H1 (cell line): ENCODE results near the gene C9orf43. TPM values are rescaled to one million over a fixed set of nuclear protein-coding genes. Genes with fewer than 3 reads are reported as not detected.

Experiments used
- CTCF ChIA-PET: fragments of 300-600 bp; sonication (Branson Sonifier 250); formaldehyde crosslinking; loops from one replicate; lab custom pipeline; 2021; ENCODE audit not compliant: partially characterized antibody; lab: Charles Lee
- POLR2A ChIA-PET: fragments of 300-600 bp; sonication (Branson Sonifier 250); formaldehyde crosslinking; loops from one replicate; lab custom pipeline; 2021; ENCODE audit warnings: inconsistent platforms; ENCODE audit not compliant: partially characterized antibody; lab: Charles Lee
- DNase-seq, 2 experiments: peaks; one replicate each; pipeline versions ENCODE4 v3.0.0 to v3.0.0-alpha.2; 2010 to 2022; ENCODE audit warnings: low spot score in 2 of 2, low read depth in 1 of 2, mixed read lengths in 1 of 2
- FAIRE-seq: peaks from 2 replicates; lab custom pipeline; 2011; peaks lifted over from hg19 to GRCh38; lab: Jason Lieb, UNC
- H2AFZ ChIP-seq: 2 replicates; pipeline ENCODE4 v1.8.1; 2012; ENCODE audit warnings: low read length, inconsistent platforms
- H2AK5ac ChIP-seq: 2 replicates; pipeline ENCODE4 v1.6.1; 2013; ENCODE audit warnings: low read depth, low read length
- H2BK120ac ChIP-seq: replicated peaks from 2 replicates; pipeline ENCODE3; 2013; ENCODE audit warnings: low read depth, low read length, inconsistent platforms
- H2BK12ac ChIP-seq: 2 replicates; pipeline ENCODE4 v1.6.1; 2013; ENCODE audit warnings: low read depth, low read length
- H2BK15ac ChIP-seq: 2 replicates; pipeline ENCODE4 v1.6.1; 2013; ENCODE audit warnings: low read length
- H2BK20ac ChIP-seq: 2 replicates; pipeline ENCODE4 v1.6.1; 2013; ENCODE audit warnings: low read length
- H2BK5ac ChIP-seq: 2 replicates; pipeline ENCODE4 v1.6.1; 2013; ENCODE audit warnings: low read depth, low read length
- H3K14ac ChIP-seq: 2 replicates; pipeline ENCODE4 v1.6.1; 2013; ENCODE audit warnings: inconsistent platforms; ENCODE audit not compliant: insufficient read length
- H3K18ac ChIP-seq: 2 replicates; pipeline ENCODE4 v1.6.1; 2013; ENCODE audit warnings: low read length; ENCODE audit errors: extremely low read depth
- H3K23ac ChIP-seq: 2 replicates; pipeline ENCODE4 v1.6.1; 2013; ENCODE audit warnings: inconsistent platforms; ENCODE audit not compliant: insufficient read length
- H3K23me2 ChIP-seq: 2 replicates; pipeline ENCODE4 v1.6.1; 2013; ENCODE audit warnings: low read depth, low read length
- H3K27ac ChIP-seq: 2 replicates; pipeline ENCODE4 v1.6.1; 2011; ENCODE audit warnings: low read depth, low read length, inconsistent platforms
- H3K27me3 ChIP-seq, 4 experiments: replicated peaks in 1 of 4; 1 replicate in 1 of 4; 2 replicates in 3 of 4; pipeline versions ENCODE4 v1.6.1 to v1.8.1; 2011 to 2013; ENCODE audit warnings: low read length in 3 of 4, mild to moderate bottlenecking in 3 of 4, inconsistent platforms in 2 of 4, mixed read lengths in 2 of 4, moderate library complexity in 1 of 4; ENCODE audit not compliant: control insufficient read depth in 3 of 4, insufficient read depth in 3 of 4; ENCODE audit errors: extremely low read depth in 1 of 4
- H3K36me3 ChIP-seq, 4 experiments: 2 replicates each; pipeline versions ENCODE4 v1.6.1 to v1.8.1; 2011 to 2013; ENCODE audit warnings: mild to moderate bottlenecking in 4 of 4, low read length in 3 of 4, moderate library complexity in 2 of 4, control low read depth in 1 of 4, inconsistent platforms in 1 of 4; ENCODE audit not compliant: insufficient read depth in 4 of 4, control insufficient read depth in 2 of 4
- H3K4ac ChIP-seq: replicated peaks from 2 replicates; pipeline ENCODE3; 2013; ENCODE audit warnings: low read length, low read depth, mixed read lengths, inconsistent platforms; ENCODE audit not compliant: insufficient read length
- H3K4me1 ChIP-seq, 4 experiments: replicated peaks in 1 of 4; 1 replicate in 1 of 4; 2 replicates in 3 of 4; pipeline versions ENCODE4 v1.6.1 to v1.8.1; 2011 to 2013; ENCODE audit warnings: low read length in 3 of 4, inconsistent platforms in 2 of 4, mixed read lengths in 1 of 4; ENCODE audit not compliant: insufficient read depth in 4 of 4, control insufficient read depth in 3 of 4
- H3K4me2 ChIP-seq, 2 experiments: 2 replicates each; pipeline versions ENCODE4 v1.6.1 to v1.8.1; 2011 to 2013; ENCODE audit warnings: low read depth in 2 of 2, low read length in 2 of 2, control low read depth in 1 of 2, inconsistent platforms in 1 of 2, mild to moderate bottlenecking in 1 of 2; ENCODE audit not compliant: insufficient read depth in 1 of 2
- H3K4me3 ChIP-seq, 4 experiments: fragments of 200-600, 300-600 bp in 1 of 4; sonication (generic), shearing (Covaris generic), sonication (Bioruptor Twin) in 1 of 4; 2 replicates each; pipeline versions ENCODE4 v1.5.1 to v1.8.1; 2011 to 2016; ENCODE audit warnings: low read length in 4 of 4, low read depth in 3 of 4, control low read depth in 2 of 4, inconsistent platforms in 2 of 4, mild to moderate bottlenecking in 2 of 4, mixed read lengths in 1 of 4, moderate library complexity in 1 of 4; ENCODE audit not compliant: insufficient read depth in 2 of 4; ENCODE audit errors: extremely low read depth in 1 of 4
- H3K56ac ChIP-seq: replicated peaks from 2 replicates; pipeline ENCODE3; 2013; ENCODE audit warnings: low read depth, mild to moderate bottlenecking, mixed read lengths, low read length, inconsistent platforms; ENCODE audit not compliant: insufficient read length
- H3K79me1 ChIP-seq: 2 replicates; pipeline ENCODE4 v1.6.1; 2013; ENCODE audit warnings: low read depth, low read length, control low read depth
- H3K79me2 ChIP-seq, 2 experiments: 2 replicates each; pipeline versions ENCODE4 v1.6.1 to v1.8.1; 2012 to 2013; ENCODE audit warnings: low read length in 2 of 2, mild to moderate bottlenecking in 2 of 2, inconsistent platforms in 1 of 2; ENCODE audit not compliant: insufficient read depth in 2 of 2, control insufficient read depth in 1 of 2
- H3K9ac ChIP-seq, 4 experiments: replicated peaks in 1 of 4; 1 replicate in 1 of 4; 2 replicates in 3 of 4; pipeline versions ENCODE4 v1.6.1 to v1.8.1; 2011 to 2013; ENCODE audit warnings: low read depth in 3 of 4, low read length in 3 of 4, control low read depth in 2 of 4, mild to moderate bottlenecking in 2 of 4, moderate library complexity in 2 of 4, inconsistent platforms in 1 of 4; ENCODE audit errors: extremely low read depth in 1 of 4
- H3K9me3 ChIP-seq, 2 experiments: 2 replicates each; pipeline versions ENCODE4 v1.6.1 to v1.8.1; 2012 to 2013; ENCODE audit warnings: mild to moderate bottlenecking in 2 of 2, moderate library complexity in 2 of 2, control low read depth in 1 of 2, inconsistent platforms in 1 of 2, low read depth in 1 of 2, low read length in 1 of 2, mixed read lengths in 1 of 2; ENCODE audit not compliant: insufficient read depth in 2 of 2
- H4K20me1 ChIP-seq, 2 experiments: replicated peaks in 1 of 2; 2 replicates each; pipeline versions ENCODE3 to v1.8.1; 2011 to 2013; ENCODE audit warnings: inconsistent platforms in 2 of 2, low read length in 2 of 2, mild to moderate bottlenecking in 1 of 2; ENCODE audit not compliant: insufficient read depth in 2 of 2, control insufficient read depth in 1 of 2
- H4K5ac ChIP-seq: 2 replicates; pipeline ENCODE4 v1.6.1; 2013; ENCODE audit warnings: low read length, low read depth, mixed read lengths, inconsistent platforms; ENCODE audit not compliant: insufficient read length
- H4K8ac ChIP-seq: 2 replicates; pipeline ENCODE4 v1.8.0; 2013; ENCODE audit warnings: mild to moderate bottlenecking, moderate library complexity, low read length, inconsistent platforms; ENCODE audit not compliant: insufficient read depth; ENCODE audit errors: extremely low read depth
- H4K91ac ChIP-seq: replicated peaks from 2 replicates; pipeline ENCODE3; 2013; ENCODE audit warnings: low read length, mixed read lengths, inconsistent platforms; ENCODE audit not compliant: insufficient read length
- POU5F1 ChIP-seq: IDR thresholded peaks from 2 replicates; pipeline ENCODE4 v1.6.1; 2011; ENCODE audit warnings: low read depth, mild to moderate bottlenecking, low read length, moderate library complexity
- RFX5 ChIP-seq: IDR thresholded peaks from 2 replicates; pipeline ENCODE4 v1.6.1; 2011; ENCODE audit warnings: low read depth, low read length, improper control_type of control experiment, borderline replicate concordance
- WGBS, 2 experiments: shearing (Covaris generic) in 1 of 2; methylation state at CpG; one replicate each; pipeline versions ENCODE4 v1.1.6 to v1.1.7; 2013 to 2015; ENCODE audit warnings: low lambda C conversion rate in 2 of 2, mixed read lengths in 2 of 2, inconsistent platforms in 1 of 2, low coverage in 1 of 2, missing lambda C conversion rate in 1 of 2; ENCODE audit not compliant: insufficient replicate concordance in 2 of 2, insufficient coverage in 1 of 2, insufficient read length in 1 of 2; ENCODE audit errors: extremely low coverage in 1 of 2, missing lambda C conversion rate in 1 of 2; 5-methylcytosine and 5-hydroxymethylcytosine counted together
- polyA plus RNA-seq, 7 experiments: library from polyadenylated mRNA; depleted of rRNA in 3 of 7; stranded (reverse) in 5 of 7; unstranded in 2 of 7; fragments of >200 nt in 5 of 7; fragments of 200-250 nt in 2 of 7; gene quantifications; 1 replicate in 5 of 7; 2 replicates in 1 of 7; 4 replicates in 1 of 7; pipeline versions ENCODE4 v1.2.1 to v1.2.3, GENCODE V29; 2011 to 2013; ENCODE audit warnings: missing spikeins in 2 of 7, mixed read lengths in 2 of 7
- total RNA-seq: library from RNA; stranded (reverse); fragmentation: NEBNext Ultra II Directional; extraction: Animal tissue kit (Norgen Biotek cat#: 25700); gene quantifications from 2 replicates; pipeline ENCODE4 v1.2.1, GENCODE V29; 2021

C9orf43 gene
- total and polyA plus RNA-seq, 2 of the 8 experiments (the other 6 are each of a cell fraction or from before 2014, with no cell fraction given) = 0.35 to 0.52 TPM

- H3K27ac ChIP-seq = no peak overlapping the region
- DNase-seq (no peak), FAIRE-seq (no peak)
- H2BK120ac ChIP-seq = no peak overlapping the region
- no peaks in the 10 kb centered on the region for H4K20me1 ChIP-seq
- no peaks in the 10 kb centered on the region for H3K79me1 ChIP-seq
- no peak overlapping the region for H3K4me2 ChIP-seq
- no peak overlapping the region for H2BK5ac ChIP-seq
- H3K36me3 ChIP-seq = no peaks in the 10 kb centered on the region
- no peaks in the 10 kb centered on the region for H3K27me3 ChIP-seq
- peaks cover 0 to 5% (median 2%) of the 10 kb centered on the region in 4 experiments; a peak in 5 of 7 replicates for H3K4me1 ChIP-seq
- no peak overlapping the region for H3K18ac ChIP-seq
- ChIA-PET CTCF (interaction anchor here (1.4 to 2.4 kb wide), 2 partner anchors 10 to 136 kb away, joined by 9 to 12 read pairs; no protein-coding TSS in a partner anchor), POLR2A (interaction anchor here (1.3 kb wide), 1 partner anchor 10 kb away, joined by 3 read pairs; no protein-coding TSS in a partner anchor)
- no peak overlapping the region; the same call in 1 of the 2 replicates for H2BK20ac ChIP-seq
- no peak overlapping the region for H2BK15ac ChIP-seq
- H3K9ac ChIP-seq = no peak overlapping the region
- no peak overlapping the region for H3K56ac ChIP-seq
- no peak overlapping the region for H3K23ac ChIP-seq
- H3K4ac ChIP-seq = no peak overlapping the region
- no peak overlapping the region for H4K5ac ChIP-seq
- no peak overlapping the region for H4K8ac ChIP-seq
- H2AK5ac ChIP-seq = no peak overlapping the region
- H4K91ac ChIP-seq = no peak overlapping the region
- no peaks in the 10 kb centered on the region for H3K79me2 ChIP-seq
- H3K9me3 ChIP-seq = no peaks in the 10 kb centered on the region
- H3K14ac ChIP-seq = no peak overlapping the region
- peak overlapping the region; percentile 29; the same call in 1 of the 2 replicates for H2BK12ac ChIP-seq
- 0 out of 2 replicates have a peak overlapping the region, but pooled peaks have one; percentile 25 for H2AFZ ChIP-seq
- no peaks in the 10 kb centered on the region; the same call in 1 of the 2 replicates for H3K23me2 ChIP-seq
- 96% methylated on average over 2 of the region's 2 CpGs; no CpG with 5 or more reads in 1 of the 2 experiments for WGBS, 2 experiments
- H3K4me3 ChIP-seq = no peak overlapping the region
- TF ChIP-seq RFX5 (no peak), POU5F1 (no peak)
Observed at GRCh38 chr9:113456235-113456634, 45.7 kb downstream of the C9orf43 start.
